ENCODE measurements around the gene EXOSC10.

DNA sequence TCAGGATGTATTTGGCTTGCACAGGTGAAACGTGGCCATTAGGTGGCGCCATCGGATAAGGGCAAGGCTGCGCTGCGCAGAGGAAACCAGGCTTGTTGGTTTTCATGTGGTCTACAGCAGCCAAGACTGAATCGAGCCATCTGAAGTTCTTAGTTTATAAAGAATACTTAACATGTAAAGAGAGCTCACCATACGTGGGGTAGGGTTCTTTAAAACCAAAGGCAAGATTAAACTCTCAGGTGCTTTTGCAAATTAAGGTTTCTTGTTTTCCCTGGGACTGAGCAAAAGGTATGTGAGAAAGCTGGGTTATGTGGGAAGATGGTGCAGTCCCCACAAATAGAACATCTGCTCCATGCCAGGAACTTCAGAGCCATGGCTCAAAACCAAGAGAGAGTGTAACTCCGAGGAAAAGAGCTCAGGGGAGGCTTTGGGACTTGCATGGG is 61.9 kb downstream of the EXOSC10 start:
- TF ChIP-seq, protein P1, sequence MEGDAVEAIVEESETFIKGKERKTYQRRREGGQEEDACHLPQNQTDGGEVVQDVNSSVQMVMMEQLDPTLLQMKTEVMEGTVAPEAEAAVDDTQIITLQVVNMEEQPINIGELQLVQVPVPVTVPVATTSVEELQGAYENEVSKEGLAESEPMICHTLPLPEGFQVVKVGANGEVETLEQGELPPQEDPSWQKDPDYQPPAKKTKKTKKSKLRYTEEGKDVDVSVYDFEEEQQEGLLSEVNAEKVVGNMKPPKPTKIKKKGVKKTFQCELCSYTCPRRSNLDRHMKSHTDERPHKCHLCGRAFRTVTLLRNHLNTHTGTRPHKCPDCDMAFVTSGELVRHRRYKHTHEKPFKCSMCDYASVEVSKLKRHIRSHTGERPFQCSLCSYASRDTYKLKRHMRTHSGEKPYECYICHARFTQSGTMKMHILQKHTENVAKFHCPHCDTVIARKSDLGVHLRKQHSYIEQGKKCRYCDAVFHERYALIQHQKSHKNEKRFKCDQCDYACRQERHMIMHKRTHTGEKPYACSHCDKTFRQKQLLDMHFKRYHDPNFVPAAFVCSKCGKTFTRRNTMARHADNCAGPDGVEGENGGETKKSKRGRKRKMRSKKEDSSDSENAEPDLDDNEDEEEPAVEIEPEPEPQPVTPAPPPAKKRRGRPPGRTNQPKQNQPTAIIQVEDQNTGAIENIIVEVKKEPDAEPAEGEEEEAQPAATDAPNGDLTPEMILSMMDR (tag by site-specific recombination; IDR thresholded peaks at IDR 0.05): peak; percentile 94
- TF ChIP-seq, protein P2, sequence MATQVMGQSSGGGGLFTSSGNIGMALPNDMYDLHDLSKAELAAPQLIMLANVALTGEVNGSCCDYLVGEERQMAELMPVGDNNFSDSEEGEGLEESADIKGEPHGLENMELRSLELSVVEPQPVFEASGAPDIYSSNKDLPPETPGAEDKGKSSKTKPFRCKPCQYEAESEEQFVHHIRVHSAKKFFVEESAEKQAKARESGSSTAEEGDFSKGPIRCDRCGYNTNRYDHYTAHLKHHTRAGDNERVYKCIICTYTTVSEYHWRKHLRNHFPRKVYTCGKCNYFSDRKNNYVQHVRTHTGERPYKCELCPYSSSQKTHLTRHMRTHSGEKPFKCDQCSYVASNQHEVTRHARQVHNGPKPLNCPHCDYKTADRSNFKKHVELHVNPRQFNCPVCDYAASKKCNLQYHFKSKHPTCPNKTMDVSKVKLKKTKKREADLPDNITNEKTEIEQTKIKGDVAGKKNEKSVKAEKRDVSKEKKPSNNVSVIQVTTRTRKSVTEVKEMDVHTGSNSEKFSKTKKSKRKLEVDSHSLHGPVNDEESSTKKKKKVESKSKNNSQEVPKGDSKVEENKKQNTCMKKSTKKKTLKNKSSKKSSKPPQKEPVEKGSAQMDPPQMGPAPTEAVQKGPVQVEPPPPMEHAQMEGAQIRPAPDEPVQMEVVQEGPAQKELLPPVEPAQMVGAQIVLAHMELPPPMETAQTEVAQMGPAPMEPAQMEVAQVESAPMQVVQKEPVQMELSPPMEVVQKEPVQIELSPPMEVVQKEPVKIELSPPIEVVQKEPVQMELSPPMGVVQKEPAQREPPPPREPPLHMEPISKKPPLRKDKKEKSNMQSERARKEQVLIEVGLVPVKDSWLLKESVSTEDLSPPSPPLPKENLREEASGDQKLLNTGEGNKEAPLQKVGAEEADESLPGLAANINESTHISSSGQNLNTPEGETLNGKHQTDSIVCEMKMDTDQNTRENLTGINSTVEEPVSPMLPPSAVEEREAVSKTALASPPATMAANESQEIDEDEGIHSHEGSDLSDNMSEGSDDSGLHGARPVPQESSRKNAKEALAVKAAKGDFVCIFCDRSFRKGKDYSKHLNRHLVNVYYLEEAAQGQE (tag by site-specific recombination; IDR thresholded peaks at IDR 0.05): no peak
- TF ChIP-seq ZNF426 (tag by site-specific recombination; IDR thresholded peaks at IDR 0.05) (no peak), MEIS1 (CRISPR knock-in tag; IDR thresholded peaks at IDR 0.05; ENCODE audit: borderline replicate concordance) (no peak), ZNF692 (tag by site-specific recombination; IDR thresholded peaks at IDR 0.05) (no peak), ZNF274 (IDR thresholded peaks at IDR 0.05; ENCODE audit: low read length) (no peak), ZNF274 (tag by site-specific recombination; IDR thresholded peaks at IDR 0.05; ENCODE audit: borderline replicate concordance) (no peak), MYNN (tag by site-specific recombination; IDR thresholded peaks at IDR 0.05; ENCODE audit: borderline replicate concordance) (no peak), ZNF202 (tag by site-specific recombination; IDR thresholded peaks at IDR 0.05; ENCODE audit: borderline replicate concordance) (no peak), ZBTB8A (tag by site-specific recombination; IDR thresholded peaks at IDR 0.05) (no peak), ZNF548 (tag by site-specific recombination; IDR thresholded peaks at IDR 0.05) (no peak), TRIM28 (IDR thresholded peaks at IDR 0.05; ENCODE audit: borderline replicate concordance, low read length) (no peak)
- TF ChIP-seq, protein P3, sequence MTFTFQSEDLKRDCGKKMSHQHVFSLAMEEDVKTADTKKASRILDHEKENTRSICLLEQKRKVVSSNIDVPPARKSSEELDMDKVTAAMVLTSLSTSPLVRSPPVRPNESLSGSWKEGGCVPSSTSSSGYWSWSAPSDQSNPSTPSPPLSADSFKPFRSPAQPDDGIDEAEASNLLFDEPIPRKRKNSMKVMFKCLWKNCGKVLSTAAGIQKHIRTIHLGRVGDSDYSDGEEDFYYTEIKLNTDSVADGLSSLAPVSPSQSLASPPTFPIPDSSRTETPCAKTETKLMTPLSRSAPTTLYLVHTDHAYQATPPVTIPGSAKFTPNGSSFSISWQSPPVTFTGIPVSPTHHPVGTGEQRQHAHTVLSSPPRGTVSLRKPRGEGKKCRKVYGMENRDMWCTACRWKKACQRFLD (tag by site-specific recombination; IDR thresholded peaks at IDR 0.05): no peak
- TF ChIP-seq, protein P4, sequence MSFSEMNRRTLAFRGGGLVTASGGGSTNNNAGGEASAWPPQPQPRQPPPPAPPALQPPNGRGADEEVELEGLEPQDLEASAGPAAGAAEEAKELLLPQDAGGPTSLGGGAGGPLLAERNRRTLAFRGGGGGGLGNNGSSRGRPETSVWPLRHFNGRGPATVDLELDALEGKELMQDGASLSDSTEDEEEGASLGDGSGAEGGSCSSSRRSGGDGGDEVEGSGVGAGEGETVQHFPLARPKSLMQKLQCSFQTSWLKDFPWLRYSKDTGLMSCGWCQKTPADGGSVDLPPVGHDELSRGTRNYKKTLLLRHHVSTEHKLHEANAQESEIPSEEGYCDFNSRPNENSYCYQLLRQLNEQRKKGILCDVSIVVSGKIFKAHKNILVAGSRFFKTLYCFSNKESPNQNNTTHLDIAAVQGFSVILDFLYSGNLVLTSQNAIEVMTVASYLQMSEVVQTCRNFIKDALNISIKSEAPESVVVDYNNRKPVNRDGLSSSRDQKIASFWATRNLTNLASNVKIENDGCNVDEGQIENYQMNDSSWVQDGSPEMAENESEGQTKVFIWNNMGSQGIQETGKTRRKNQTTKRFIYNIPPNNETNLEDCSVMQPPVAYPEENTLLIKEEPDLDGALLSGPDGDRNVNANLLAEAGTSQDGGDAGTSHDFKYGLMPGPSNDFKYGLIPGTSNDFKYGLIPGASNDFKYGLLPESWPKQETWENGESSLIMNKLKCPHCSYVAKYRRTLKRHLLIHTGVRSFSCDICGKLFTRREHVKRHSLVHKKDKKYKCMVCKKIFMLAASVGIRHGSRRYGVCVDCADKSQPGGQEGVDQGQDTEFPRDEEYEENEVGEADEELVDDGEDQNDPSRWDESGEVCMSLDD (tag by site-specific recombination; IDR thresholded peaks at IDR 0.05): no peak
- TF ChIP-seq, protein P5, sequence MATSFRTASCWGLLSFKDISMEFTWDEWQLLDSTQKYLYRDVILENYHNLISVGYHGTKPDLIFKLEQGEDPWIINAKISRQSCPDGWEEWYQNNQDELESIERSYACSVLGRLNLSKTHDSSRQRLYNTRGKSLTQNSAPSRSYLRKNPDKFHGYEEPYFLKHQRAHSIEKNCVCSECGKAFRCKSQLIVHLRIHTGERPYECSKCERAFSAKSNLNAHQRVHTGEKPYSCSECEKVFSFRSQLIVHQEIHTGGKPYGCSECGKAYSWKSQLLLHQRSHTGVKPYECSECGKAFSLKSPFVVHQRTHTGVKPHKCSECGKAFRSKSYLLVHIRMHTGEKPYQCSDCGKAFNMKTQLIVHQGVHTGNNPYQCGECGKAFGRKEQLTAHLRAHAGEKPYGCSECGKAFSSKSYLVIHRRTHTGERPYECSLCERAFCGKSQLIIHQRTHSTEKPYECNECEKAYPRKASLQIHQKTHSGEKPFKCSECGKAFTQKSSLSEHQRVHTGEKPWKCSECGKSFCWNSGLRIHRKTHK (tag by site-specific recombination; IDR thresholded peaks at IDR 0.05): no peak

All from HEK293 (cell line).